GM18502 (cell line): ENCODE data around the gene SLC34A3.
A peak's percentile ranks its signal among the peaks of the same experiment; 100 is the strongest.

ENCODE experiments used
- ATAC-seq: cut with Tn5 transposase; IDR thresholded peaks from one replicate; pipeline ENCODE4 v1.9.1; 2021; ENCODE audit warnings: mild to moderate bottlenecking; ENCODE audit not compliant: unreplicated experiment, poor library complexity

SLC34A3 gene

DNA sequence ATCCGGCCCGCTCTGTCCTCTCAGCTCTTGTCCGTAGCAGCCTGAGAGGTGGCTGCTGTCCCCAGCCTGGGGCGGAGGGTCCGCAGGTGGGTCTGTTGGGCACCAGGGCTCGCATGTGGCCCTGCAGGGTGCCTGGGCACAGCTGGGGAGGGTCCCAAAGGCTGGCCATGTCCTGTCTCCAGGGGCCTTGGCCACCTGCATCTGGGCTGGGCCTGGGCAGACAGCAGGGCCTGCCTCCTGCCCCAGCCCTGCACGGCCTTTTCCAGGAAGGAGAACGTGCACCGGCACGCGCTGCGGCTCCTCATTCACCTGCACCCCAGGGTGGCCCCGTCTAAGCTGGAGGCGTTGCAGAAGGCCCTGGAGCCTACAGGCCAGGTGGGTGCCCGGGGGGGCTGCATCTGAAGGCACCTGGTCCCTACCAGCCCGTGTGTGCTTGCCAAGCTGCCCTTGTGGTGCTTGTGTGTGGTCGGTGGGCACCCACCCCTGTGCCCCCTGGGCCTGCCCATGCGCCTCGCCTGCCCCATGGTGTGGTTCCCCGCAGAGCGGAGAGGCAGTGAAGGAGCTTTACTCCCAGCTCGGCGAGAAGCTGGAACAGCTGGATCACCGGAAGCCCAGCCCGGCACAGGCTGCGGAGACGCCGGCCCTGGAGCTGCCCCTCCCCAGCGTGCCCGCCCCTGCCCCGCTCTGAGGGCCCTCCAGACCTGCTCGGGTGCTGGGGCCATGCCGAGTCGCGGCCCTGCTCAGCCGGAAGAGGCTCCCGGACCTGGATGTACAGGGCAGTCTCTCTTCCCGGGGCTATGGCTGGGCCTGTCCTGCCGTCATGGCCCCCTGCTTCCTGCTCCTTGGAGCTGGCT is 41.8 kb downstream of the SLC34A3 start:
- ATAC-seq: no peak

DNA sequence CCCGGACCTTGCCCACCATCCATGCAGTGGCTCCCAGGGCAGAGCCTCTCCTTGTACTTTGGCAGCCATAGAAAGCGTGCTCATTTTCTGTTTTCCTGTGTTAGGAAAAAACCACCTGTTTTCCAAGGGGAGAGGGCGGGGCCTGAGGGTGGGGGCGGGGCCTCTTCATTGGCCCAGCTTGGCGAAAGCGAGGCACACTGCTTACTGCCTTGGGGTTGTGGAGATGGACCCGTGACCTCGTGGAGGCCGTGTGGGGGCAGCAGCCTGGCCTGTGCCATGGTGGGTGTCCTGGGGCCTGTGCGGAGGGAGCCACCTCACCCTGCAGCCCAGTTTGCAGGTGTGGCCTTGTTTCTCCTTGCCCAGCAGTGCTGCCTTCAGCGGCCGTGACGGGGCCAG is 42.4 kb downstream of the SLC34A3 start:
- no peak for ATAC-seq

DNA sequence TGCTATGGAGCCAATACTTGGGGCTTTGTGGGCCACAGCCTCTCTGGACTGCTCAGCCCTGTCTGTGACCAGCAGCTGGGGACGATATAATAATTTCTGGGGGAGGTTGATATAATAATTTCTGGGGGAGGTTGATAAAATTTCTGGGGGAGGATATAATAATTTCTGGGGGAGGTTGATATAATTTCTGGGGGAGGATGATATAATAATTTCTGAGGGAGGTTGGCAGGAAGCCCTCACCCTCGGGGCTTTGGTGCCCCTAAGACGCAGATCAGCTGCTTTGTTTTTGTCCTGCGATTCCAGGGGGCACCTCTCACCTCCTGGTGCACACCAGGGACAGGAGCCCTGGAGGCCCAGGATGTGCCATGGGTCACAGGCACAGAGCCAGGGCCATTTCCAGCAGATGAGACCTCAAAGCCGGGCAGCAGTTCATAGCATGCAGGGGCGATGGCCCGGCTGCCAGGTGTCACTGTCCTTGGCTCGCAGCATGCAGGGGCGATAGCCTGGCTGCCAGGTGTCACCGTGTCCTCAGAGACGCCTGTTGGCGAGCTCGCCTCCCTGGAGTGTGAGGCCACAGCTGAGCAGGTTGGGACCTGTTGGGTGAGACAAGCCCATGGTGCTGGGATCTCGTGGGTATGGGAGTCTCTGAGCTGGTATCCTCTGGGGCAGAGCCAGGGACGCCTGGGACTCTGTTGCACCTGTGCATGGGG is 43.1 kb downstream of the SLC34A3 start:
- ATAC-seq: no peak

DNA sequence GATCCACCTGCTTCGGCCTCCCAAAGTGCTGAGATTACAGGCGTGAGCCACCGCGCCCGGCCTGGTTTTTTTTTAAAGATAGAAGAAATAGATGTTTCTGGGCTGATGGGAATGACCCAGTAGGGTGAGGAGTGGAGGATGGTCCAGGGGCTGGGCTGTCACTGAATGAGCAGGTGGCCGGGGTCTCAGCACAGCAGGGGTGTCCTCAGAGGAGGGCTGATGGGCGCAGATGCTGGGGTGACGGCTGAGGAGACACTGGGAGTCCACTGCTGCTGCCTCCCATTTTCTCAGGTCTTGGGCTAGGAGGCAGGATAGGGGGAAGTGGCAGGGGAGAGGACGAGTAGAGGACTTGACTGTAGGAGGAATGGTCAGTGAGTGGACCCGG is 44.5 kb downstream of the SLC34A3 start:
- no peak for ATAC-seq

DNA sequence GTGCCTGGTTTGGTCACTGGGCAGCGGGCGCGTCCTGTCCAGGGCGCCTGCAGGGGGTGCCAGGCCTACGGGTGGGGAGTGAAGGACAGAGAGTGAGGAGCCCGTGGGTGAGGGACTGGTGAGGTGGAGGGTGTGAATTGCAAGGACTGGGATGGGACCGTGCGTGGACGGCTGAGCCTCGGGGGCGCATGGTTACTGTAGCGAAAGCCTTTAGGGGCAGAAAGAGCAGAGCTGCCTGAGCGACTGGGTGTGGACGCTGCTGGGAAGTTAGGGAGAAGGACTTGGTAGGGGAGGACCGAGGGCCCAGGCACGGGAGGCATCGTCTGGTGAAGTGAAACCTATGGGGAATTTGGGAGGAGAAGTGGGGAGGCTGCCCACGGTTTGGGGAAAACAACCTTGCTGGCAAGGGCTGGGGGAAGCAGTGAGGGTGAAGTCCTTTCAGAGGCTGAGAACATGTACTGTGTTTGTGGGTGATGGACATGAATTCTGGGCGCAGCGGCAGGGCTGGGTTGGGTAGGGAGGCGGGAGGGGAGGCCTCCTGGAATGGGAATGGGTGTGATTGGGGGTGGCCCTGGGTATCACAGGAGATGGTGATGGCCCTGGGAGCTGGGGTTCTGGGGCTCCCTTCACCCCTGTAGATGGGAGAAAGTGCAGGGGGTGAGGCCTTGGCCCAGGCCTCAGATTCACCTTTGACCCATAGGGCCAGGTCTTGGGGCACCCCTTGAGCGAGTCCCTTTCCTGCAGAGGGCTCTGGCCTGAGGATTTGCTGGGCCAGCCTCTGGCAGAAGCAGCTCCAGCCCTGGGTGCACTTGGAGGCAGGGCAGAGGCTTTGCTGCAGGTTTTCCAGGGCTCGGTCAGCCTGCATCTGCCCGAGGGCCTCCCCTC is 45.1 kb downstream of the SLC34A3 start:
- no peak for ATAC-seq

DNA sequence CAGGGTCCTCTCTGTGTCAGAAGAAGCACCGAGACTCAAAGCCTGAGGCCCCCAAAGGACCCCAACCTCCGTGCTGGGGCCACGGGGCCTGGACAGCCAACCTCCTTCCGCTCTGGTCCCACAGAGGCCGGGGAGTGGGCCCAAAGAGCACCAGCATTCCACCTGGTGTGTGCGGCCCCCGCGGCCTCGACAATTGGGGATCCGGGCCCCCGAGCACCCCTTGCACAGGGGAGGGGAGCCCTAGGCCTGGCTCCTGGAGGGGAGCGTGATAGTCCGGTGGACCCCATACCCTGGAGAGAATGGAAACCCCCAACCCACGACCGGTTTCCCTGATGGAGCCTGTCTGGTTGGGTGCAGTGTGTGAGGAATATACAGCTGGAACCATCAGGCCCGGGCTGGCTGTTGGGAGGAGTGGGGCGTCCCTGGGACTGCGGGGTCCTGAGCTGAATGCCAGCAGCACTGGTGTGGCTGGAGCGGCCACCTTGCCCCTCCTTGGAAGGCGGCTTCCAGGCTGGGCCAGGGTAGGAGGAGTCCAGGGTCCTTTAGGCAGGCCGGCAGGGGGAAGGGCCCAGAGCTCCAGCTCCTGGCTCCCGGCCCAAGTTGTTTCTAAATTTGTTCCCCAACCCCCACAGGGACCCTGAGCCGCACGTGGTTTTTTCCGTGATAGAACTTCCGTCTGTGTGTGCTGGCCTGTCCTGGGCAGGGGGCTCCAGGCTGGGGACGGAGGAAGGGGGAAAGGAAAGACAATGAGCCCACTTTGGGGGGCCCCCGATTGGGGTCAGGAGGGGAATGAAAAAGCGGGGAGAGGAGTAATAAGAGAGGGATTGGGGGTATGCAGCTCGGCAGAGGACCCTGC is 46.0 kb downstream of the SLC34A3 start:
- no peak for ATAC-seq

DNA sequence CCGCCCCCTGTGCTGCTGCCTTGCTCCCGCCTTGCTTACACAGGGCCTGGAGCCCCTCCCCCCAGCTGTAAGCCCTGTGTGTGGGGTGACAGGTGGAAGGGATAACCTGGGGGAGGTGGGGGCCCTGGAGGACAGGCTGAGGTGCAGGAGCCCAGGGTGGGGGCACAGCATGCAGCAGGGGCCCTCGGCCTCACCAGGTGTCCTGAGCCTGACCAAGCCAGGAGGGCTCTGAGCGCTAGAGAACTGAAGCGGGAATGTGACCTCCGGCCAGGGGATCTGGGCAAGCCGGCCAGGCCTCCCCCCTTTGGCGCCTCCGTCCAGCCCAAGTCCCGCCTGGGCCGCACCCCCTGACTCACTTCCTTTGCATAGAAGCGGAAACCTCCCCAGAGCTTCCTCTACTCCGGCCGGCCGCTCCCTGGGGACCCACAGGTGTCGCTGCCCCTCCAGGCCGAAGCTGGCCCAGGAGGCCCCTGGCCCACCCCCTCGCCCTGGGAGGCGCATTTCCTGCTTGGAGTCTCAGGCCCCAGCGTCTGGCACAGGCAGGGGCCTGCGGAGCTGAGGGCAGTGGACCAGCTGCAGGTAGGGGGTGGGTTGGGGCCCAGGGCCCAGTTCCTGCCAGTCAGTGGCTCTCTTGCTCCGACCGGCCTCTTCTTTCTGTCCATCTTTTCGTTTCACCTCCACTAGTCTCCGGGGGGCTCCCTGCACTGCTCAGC is 46.8 kb downstream of the SLC34A3 start, which contains the start of gene TOR4A:
Gene TOR4A, plus strand, starts transcription at position 398 of the 713 bp plus-strand sequence. CDS start 964 bp downstream, outside the sequence.
- ATAC-seq: peak; percentile 63

DNA sequence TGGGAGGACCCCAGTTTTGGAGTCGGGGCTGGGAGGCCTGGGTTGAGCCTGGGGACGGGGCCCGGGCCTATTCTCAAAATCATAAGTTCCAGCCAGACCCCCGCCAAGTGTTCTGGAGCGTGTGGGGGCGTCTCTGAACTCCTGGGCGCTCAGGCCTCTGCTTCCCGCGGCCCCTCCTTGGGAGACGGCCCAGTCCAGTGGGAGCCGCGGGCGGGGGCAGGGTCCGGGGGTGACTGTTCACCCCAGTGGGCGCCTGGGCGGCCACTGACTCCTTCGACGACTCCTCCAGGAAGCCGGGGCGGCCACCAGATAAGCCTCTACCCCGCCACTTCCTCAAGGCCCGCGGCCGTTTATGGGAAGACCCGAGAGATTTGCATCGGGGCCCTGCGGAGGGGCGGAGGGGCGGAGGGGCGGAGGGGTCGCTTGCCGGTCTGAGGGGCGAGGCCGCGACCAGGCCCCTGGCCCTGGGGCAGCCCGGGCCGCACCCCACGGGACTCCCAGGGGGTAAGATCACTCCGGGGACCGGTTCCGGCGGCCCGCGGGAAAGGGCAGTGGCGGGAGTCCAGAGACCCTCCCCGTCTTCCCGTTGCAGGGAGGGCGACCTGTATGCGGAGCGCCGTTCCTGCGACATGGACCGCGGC is 47.5 kb downstream of the SLC34A3 start:
- no peak for ATAC-seq

DNA sequence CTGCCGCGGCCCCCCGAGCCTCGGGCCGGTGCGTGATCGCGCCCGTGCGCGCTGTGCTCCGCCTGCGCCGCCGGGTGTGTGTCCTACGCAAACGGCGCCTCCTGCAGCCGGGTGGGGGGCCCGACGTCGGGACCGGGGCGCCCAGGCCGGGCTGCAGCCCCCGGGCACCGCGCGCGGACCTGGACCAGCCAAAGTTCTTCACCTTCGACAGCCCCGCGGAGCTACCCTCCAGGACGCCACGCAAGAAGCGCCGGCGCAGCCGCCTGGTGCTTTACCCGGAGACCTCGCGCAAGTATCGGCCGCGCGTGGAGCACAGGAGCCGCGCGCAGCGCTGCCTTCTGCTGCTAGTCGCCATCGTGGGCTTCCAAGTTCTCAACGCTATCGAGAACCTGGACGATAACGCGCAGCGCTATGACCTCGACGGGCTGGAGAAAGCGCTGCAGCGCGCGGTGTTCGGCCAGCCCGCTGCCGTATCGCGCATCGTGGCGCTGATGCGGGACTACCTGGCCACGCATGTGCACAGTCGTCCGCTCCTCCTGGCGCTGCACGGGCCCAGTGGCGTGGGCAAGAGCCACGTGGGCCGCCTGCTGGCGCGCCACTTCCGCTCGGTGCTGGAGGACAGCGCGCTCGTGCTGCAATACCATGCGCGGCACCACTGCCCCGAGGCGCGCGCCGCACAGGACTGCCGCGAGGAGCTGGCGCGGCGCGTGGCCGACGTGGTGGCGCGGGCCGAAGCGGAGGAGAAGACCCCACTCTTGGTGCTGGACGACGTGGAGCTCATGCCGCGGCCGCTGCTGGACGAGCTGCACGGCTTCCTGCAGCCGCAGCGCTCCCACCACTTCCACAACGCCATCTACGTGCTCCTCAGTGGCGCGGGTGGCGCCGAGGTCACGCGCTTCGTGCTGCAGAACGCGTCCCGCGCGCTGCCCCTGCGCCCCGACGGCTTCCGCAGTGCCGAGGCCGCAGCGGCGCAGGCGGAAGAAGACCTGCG is 48.3 kb downstream of the SLC34A3 start:
- no peak for ATAC-seq

DNA sequence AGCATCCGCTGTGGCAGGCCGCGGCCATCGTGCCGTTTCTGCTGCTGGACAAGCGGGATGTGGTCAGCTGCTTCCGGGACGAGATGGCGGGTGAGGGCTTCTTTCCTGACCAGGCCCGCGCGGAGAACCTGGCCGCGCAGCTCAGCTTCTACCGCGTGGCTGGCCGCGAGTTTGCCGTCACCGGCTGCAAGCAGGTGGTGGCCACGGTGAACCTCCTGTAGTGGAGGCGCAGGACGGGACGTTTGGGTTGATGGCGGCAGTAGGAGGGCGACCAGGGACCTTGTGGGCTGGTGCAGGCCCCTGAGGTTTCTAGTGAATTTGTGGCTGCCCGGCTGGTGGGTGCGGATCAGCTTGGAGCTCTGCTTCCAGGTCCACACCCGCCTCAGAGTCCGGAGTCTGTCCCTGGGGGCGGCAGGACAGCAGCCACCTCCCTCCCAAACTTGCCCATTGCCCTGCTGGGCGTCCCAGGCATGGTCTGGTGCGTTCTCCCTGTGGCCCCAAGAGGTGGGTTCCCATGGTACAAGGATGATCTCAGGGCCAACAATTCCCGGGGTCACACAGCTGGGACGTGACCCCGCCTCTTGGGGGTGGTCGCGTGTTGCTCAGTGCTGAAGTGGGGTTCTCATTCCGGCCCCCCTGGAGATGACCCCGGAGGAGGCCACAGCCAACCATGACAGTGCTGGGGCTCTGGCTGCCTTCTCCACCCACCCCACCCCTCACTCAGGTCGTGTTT is 49.2 kb downstream of the SLC34A3 start:
- ATAC-seq: no peak

DNA sequence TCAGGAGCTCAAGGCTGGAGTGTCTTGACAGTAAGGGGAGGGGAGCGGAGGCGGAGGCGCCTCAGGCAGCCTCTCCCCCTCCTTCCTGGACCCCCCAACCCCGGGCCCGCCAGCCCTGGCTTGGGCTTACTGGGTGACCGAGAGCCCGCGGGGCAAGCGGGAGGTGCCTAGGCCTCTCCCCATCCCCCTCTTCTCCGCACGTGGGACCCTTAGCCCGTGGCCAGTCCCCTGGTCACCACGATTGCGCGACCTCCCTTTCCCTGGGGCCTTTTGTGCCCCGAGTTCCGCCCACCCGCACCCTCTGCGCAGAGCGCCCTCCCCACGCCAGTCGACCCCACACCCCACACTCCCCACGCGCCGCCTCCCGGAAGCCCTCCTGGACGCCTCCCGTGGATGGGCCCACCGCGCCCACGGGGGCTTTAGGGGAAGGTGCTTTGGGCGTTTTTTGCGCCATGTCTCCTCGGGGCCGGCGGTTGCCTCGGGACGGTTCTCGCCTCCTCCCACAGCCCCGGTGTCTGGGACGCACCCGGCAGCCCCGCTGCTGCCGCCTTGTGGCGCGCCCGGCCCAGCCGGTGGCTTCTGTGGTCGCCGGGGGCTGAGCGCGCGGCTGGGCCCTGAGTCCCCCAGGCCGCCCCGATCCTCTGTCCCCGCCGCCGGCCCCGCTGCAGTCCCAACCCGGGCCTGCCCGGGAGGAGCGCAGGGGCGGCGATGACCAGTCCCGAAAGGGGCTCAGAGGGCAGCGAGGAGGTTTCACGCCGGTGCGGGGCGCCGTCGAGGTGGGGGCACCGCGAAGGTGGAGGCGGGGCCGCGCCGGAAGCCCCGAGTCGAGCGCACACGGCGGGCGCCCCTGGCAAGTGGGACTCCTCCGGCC is 50.0 kb downstream of the SLC34A3 start:
- ATAC-seq: no peak

DNA sequence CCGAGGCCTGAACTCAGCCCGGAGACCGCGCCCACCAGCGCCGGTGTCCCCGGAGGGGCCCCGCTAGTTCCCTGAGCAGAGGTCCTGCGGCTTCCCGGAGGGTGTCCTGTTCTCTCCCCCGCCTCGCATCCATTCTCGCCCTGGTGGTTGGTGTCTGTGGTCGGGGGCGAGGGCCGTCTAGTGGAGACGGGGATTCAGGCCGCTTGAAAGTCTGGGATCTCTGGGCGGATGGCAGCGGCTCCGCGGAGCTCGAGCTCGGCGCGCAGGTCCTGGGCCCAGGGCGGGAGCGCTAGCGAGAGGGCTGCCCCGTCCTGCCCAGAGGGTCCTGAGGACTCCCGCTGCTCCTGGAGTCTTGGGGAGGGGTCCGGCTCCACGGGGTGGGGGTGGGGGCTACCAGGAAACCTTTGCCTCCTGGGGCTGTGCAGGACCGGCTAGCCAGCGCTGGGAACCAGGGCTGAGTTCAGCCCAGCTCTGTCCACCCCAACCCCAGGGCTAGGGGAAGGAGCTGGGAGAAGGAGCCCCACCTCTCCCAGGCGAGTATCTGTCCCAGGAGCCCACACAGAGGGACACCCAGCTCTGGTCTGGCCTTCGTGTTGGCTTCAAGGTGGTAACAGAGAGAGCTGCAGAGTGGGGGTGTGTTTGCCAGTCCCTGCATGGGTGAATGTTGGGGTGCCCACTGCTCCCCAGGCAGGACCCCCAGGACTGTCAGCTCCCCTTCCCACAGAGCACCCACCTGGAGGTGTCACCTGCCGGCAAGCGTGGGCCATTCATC is 50.8 kb downstream of the SLC34A3 start:
- ATAC-seq: no peak
